Fibroblast of lung (primary cell): ENCODE results near the gene ARHGEF26.

Experiments
- EZH2 ChIP-seq: IDR thresholded peaks from 2 replicates; pipeline ENCODE4 v1.5.1; 2012; ENCODE audit warnings: low read length, control low read depth, mild to moderate bottlenecking; ENCODE audit errors: missing control alignments
- TF ChIP-seq, protein P1 (sequence below), 2 donors: IDR thresholded peaks in 1 of 2; conservative IDR thresholded peaks in 1 of 2; 1 replicate in 1 of 2; 2 replicates in 1 of 2; pipeline ENCODE4 v1.5.1; 2011 to 2012; ENCODE audit warnings: low read length in 2 of 2, control low read depth in 1 of 2, inconsistent platforms in 1 of 2, low read depth in 1 of 2, mild to moderate bottlenecking in 1 of 2

- TF ChIP-seq, protein P1, sequence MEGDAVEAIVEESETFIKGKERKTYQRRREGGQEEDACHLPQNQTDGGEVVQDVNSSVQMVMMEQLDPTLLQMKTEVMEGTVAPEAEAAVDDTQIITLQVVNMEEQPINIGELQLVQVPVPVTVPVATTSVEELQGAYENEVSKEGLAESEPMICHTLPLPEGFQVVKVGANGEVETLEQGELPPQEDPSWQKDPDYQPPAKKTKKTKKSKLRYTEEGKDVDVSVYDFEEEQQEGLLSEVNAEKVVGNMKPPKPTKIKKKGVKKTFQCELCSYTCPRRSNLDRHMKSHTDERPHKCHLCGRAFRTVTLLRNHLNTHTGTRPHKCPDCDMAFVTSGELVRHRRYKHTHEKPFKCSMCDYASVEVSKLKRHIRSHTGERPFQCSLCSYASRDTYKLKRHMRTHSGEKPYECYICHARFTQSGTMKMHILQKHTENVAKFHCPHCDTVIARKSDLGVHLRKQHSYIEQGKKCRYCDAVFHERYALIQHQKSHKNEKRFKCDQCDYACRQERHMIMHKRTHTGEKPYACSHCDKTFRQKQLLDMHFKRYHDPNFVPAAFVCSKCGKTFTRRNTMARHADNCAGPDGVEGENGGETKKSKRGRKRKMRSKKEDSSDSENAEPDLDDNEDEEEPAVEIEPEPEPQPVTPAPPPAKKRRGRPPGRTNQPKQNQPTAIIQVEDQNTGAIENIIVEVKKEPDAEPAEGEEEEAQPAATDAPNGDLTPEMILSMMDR (conservative IDR thresholded peaks at IDR 0.05 in 1 of 2, IDR thresholded peaks at IDR 0.05 in 1 of 2; ENCODE audit: low read depth in 1 of 2, low read length in 2 of 2) = no peak
- no peak for TF ChIP-seq EZH2
These were observed 31.5 kb upstream of the ARHGEF26 start for GRCh38 chr3:154089421-154090420.
